ENCODE data around the gene OSBPL1A.

Gene OSBPL1A

DNA sequence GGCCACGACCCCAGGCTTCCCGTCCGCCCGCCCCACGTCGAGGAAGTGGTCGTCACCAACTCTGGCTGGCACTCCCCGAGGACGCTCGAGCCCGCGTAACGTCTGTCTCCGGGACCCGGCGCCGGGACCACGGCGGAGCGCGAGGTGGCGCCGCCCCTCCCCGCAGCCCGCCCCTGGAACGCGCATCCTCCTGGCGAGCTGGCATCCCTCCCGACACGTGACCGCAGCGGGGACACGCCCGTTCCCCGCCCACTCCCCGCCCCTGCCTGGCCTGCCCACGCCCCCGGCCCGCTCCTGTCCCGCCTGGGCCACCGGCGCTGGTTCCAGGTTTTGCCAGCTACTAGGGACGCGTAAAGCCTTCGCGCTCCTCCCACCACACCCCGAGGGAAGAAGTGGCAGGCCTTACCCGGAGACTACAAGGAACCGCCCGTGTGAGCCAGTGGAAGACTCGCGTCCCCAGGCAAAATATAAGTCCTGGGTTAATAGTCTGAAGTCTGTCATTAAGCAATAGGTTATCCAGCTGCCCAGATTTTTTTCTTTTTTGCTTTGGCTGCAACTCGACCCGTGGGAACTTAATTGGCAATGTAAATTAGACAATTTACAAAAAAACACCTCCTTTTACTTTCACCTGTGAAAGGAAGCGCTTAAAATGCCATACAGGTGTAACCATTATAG is at the start of gene OSBPL1A:
Gene OSBPL1A, minus strand, starts transcription at position 131 of the 675 bp plus-strand sequence. CDS start 20,291 bp downstream, outside the sequence.
- peak; percentile 64 to 68 for DNase-seq (ENCODE audit: low read depth in 2 of 2, low spot score in 1 of 2)

DNA sequence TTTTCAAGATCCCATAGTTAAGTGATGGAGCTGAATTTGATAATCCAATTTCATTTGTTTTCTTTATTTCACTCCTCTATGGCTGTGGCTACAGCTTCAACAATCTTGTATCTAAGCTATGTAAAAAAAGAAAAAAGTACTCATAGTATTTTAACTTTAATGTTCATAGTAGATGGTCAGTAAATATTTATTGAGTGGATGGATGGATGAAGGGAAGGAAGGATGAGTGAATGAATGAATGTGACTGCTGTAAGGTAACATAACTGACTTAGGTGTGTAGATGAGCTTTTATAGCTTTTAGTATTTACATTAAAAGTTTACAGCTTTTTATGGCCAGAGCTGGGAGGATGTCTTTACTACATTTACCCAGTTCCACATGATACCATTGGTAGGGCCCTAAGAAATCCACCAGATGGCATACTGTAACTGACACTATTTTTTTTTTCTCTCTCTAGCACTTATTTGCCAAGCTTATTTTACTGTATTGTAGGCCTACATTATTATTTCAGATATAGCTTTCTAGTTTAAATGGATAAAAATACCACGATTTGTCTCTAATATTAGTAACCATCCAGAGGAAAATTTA is 49.4 kb upstream of the OSBPL1A start:
- no peak for DNase-seq (ENCODE audit: low read depth in 2 of 2, low spot score in 1 of 2)

DNA sequence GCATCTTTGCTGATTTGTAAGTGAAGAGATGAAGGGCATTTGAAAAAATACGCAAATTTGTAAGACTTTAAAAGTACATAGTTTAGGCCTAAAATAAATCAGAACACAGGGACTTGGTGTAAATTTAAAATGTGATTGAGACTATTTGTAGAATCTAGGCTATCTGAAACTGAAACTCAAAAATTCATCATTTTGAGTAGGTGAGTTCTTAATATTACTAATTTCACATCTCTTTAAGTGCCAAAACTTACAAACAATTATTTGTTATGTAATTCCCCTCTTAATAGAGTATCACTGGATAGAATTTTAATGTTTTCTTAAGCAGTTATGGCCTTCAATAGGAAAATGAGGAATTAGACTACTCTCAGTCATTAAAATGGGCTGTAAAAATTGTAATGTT is 48.8 kb upstream of the OSBPL1A start:
- no peak for DNase-seq (ENCODE audit: low read depth in 2 of 2, low spot score in 1 of 2)

DNA sequence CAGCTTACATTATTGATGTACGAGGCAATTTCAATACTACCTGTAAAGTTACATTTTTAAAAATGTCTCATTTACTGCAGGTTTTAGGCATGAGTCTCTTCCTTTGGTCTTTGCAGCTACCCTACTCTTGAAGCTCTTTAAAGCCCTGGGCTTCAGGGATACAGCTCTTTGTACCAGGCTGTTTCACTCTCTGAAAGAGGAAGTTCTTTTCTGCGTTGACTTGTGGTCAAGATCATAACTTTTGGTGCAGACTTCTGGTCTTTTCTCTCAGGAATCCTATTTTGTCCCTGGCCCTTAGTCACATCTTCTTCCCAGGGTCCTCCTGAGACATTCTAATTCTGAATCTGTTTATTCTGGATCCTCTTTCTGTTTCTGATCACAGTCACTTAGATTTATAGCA is 46.2 kb upstream of the OSBPL1A start:
- no peak for DNase-seq (ENCODE audit: low read depth in 2 of 2, low spot score in 1 of 2)

DNA sequence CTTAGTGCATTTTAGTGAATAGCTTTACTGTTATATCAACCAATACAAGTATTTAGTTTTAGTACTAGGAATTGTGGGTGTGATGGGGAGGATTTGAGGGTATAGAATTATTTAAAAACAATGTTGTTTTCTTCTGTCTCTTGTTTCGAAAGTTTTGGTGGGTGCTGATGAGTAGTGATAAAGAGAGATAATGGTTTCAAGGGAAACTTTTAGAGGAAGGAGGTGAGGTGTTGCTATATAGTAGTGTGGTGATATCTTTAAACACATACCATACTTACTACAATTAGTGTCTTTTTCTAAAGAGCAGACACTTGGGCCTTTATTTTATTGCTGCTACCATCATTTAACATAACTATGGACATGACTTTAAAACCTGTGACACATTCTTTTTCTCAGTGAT is 39.3 kb upstream of the OSBPL1A start:
- DNase-seq (ENCODE audit: low read depth in 2 of 2, low spot score in 1 of 2) = no peak

DNA sequence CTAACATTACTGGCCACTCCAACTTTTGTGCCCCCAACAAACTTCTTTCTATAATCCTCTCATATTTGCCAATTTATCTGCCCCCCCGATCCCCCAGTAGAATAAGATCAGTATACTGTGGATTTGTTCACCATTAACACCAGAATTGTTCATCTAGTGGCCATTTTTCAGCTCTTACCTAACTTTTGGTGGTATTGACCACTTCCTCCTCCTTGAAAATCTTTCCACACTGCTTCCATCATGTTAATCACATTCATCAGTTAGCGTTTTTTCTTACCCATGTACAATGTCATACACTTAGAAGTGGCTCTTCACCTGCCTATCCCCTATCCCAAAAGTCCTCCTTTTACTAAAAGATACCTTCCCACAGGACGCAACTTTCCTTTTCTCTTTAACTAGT is 35.0 kb upstream of the OSBPL1A start:
- no peak for DNase-seq (ENCODE audit: low read depth in 2 of 2, low spot score in 1 of 2)

DNA sequence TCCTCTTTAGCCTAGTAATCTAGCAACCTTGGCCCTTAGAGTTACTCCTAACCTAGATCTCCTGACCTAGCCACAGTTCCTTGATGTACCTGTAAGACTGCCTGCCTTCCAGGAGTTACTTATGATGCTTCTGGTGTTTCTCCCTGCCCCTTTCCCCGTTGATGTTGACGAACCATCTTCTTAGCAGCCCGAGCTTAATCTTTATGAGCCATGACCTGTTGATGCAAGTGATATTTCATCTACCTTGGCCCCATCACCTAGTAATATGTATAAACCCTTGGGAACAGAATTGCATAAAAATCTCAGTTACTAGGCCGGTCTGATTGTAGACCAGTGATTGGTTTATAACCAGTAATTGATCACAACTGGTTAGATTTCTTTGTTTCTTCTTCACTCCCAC is 31.6 kb upstream of the OSBPL1A start:
- DNase-seq (ENCODE audit: low read depth in 2 of 2, low spot score in 1 of 2) = no peak

DNA sequence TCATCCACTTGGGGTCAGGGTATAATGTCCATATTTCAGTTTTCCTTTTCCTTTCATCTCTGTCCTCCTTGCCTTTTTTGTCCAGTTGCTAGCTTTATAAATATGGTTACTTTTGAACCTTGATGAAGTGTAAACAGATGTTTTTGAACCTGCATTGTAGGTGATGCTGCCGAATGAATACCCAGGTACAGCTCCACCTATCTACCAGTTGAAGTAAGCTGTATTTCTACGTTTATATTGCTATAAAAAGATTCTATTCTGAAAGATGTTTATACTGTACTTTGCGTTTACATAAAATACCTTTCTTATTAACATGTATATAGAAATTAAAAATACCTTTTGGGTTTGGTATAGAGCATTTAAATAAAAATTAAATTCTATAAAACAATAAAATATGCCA is 31.1 kb upstream of the OSBPL1A start:
- DNase-seq (ENCODE audit: low read depth in 2 of 2, low spot score in 1 of 2) = no peak

DNA sequence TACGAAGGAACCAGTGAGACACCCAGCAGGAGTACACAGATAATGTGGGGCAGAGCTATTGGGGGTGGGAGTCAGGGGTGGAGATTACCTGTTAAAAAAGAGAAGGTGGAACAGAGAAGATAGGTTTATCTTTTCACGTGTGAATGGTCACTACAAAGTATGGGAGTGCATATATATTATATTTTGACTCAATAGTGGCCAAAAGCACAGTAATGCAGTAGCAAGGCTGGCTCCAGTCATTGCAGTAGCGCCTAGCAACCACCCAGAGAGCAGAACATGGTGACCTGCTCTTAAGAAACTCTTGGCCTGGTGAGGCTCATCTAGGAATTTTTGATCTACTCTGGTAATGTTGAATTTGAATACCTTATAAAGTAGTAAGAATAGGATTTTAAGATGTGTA is 29.9 kb upstream of the OSBPL1A start:
- no peak for DNase-seq (ENCODE audit: low read depth in 2 of 2, low spot score in 1 of 2)

DNA sequence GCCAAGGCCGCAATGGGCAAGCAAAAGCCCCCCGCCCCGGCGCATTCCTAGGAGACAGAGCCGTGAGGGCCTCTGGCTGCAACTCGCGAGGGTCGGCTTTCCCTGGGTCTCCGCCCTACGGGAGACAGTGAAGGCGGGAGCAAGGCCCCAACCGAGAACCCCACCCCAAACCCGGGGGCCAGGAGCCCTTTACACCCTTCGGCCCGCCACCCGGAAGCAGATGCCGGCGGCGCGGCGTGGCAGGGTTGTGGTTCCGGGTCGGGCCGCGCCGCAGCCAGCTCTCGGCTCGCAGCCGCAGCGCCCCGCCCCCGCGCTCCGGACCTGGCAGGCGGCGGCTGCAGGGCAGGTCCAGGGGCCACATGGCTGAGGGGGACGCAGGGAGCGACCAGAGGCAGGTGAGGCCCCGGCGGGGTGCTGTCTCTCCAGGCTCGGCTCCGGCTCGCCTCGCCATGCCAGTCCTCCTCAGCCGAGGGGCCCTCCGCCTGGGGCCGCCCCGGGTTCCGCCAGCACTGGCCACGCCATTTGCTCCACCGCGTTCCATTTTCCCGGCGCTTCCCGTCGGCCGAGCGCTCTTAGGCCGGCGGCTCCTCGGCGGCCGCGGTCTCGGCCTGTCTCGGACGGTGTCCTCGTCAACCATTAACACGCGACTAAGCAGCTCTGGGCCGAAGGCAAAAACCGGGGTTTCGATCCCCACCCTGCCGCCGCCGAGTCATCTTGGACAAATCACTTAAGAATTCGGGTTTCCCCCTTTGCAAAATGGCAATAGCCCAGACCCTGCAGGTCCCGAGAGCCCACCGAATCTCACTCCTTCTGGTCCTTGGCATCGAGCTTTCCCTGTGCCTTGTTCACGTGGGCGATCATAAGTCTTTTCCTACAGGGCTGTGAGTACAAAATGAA is 29.0 kb upstream of the OSBPL1A start, which contains the start of gene IMPACT:
Gene IMPACT, plus strand, starts transcription at position 273 of the 897 bp plus-strand sequence. Its CDS starts 87 bp downstream, at position 360.
- peak; percentile 47 to 56 for DNase-seq (ENCODE audit: low read depth in 2 of 2, low spot score in 1 of 2)

DNA sequence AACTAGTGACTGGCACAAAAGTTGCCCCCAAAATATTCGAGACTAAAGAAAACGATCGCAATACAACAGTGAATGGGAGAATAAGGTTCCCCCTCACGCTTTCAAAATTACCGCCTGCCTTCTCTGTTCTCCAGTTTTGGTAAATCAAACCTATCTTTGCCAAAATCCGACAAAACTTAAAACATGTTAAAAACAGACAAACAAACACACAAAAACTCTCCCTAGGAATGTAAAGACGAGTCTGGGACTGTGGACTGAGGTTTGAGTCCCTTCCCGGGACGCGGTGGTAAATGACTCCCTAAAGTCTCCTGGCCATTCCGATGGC is 28.4 kb upstream of the OSBPL1A start:
- DNase-seq (ENCODE audit: low read depth in 2 of 2, low spot score in 1 of 2) = no peak

DNA sequence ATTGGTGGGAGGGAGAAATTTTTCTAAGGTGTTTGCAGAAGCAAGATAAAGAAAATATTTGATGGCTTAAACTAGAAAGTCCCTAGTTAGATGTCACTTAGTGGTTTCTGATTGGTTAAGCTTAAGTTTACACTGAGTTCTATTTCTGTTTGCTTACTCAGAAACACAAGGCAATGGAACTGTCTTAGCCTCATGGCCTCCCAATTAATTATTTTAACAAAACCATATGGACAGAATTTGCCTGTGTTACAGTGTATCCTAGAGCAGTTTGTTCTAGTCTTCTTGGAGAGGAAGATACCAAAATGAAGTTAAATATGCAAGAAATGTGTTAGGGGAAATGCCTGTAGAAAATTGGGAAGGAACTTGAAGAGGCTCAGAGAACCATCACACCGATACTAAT is 24.2 kb upstream of the OSBPL1A start:
- no peak for DNase-seq (ENCODE audit: low read depth in 2 of 2, low spot score in 1 of 2)

DNA sequence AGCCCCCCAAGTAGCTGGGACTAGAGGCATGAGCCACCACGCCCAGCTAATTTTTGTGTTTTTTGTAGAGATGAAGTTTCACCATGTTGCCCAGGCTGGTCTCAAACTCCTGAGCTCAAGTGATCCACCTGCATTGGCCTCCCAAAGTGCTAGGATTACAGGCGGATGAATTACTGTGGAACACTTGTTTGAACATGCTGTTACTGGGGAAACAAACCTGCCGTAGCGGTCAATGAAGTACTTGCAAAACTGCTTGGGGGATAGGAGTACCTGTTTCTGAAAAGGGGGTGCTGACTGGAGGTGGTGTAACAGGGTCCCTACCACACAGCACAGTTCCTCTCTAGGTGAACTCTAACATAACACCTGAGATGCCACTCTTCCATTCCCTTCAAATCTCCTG is 22.9 kb upstream of the OSBPL1A start:
- DNase-seq (ENCODE audit: low read depth in 2 of 2, low spot score in 1 of 2) = no peak

DNA sequence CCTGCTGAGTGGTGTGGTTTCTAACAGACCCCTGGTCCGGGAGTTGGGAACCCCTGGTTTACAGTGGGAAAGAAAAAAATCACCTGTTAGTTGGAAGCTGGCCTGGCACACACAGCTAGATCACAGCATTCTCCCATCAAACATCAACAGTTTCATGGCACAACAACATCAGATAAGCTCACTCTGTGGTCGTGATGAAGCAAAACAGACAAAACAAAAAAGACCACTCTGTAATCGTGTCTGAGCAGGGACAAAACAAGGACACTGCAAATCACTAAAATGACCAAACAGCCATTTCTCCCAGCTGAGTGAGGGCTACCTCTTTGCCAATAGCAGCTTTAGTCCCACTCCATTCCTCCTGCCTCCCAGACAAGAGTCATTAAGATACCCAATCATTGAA is 19.9 kb upstream of the OSBPL1A start:
- no peak for DNase-seq (ENCODE audit: low read depth in 2 of 2, low spot score in 1 of 2)

DNA sequence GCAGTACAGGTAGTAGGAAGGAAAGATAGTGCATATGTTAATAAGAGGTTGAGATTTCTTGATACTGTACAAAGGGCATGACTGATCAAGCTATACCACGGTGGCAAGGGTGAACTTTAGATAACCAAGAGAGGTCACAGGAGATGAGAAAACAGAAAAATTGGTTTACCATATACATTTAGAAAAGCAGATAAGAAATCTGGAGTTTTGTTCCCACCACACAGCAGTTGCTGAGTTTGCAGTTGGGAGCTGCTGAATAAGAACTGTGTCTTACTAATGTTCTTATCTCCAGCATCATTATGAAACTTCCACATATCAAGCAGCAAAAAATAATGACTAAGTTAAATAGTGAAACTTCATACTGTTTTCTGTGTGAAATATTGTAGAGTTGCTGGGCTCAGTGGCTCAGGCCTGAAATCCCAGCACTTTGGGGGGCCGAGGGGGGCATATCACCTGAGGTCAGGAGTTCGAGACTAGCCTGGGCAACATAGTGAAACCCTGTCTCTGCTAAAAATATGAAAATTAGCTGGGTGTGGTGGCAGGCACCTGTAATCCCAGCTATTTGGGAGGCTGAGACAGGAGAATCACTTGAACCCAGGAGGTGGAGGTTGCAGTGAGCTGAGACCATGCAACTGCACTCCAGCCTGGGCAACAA is 16.9 kb upstream of the OSBPL1A start:
- DNase-seq (ENCODE audit: low read depth in 2 of 2, low spot score in 1 of 2) = no peak

DNA sequence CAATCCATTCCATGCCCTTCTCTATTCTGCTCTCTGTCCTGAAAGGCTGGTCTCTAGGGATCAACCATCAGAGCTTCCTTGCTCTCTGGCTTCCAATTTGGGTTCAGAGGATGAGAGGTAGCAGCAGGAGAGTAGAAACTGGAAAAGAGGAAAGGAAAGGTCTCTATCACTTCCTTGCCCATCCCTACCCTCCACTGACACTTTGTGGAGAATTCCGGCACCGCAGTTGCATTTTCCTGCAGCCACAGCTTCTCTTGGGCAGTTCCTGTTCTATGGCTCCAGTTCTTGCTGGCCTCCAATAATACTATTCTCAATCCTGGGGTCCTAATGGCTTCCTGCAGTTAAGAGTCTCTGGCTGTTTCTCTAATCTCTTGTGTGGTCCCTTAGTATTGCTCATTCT is 15.5 kb upstream of the OSBPL1A start:
- no peak for DNase-seq (ENCODE audit: low read depth in 2 of 2, low spot score in 1 of 2)

DNA sequence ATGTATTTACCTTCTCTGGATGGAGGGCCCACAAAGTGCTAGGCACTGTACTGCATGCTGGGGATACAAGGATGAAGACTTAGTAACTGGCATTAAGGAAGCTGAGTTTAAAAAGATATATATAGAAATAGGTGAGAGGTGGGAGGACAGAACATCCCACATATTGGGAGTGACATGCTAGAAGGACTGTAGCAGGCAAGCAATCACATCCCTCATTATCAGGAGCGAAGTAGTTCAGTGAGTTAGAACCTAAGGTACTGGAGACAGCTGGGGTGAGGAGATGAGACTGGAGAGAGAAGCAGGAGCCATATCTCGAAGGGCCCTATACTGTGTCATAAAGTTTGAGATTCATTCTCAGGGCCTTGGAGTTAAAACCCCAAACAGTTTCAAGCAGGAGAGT is 10.9 kb upstream of the OSBPL1A start:
- no peak for DNase-seq (ENCODE audit: low read depth in 2 of 2, low spot score in 1 of 2)

DNA sequence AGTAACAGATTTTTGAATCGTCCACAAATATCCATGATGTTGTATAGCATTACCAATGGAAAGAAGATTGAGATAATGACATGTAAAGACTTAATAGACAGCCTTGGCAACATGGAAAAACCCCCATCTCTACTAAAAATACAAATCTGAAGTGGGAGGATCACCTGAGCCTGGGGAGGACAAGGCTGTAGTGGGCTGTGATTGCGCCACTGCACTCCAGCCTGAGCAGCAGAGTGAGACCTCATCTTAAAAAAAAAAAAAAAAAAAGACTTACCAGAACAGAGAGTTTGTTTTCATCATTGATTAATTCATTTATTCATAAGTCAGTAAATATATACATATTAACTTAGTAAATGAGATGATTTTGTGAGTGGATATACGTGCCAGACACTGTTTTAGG is 7.0 kb upstream of the OSBPL1A start:
- no peak for DNase-seq (ENCODE audit: low read depth in 2 of 2, low spot score in 1 of 2)

DNA sequence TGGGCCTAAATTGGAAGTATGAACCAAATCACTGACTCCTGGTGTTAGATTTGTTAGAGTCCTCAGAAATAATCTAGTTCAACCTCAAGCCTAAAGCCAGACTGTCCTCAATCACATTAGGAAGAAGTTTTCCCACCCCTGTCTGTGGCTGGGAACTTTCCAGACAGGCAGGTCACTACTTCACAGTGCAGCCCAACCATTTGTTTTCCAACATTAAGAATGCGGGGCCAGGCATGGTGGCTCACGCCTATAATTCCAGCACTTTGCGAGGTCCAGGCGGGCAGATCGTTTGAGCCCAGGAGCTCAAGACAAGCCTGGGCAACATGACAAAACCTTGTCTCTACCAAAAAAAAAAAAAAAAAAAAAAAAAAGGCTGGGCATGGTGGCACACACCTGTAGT is 5.5 kb upstream of the OSBPL1A start:
- no peak for DNase-seq (ENCODE audit: low read depth in 2 of 2, low spot score in 1 of 2)

DNA sequence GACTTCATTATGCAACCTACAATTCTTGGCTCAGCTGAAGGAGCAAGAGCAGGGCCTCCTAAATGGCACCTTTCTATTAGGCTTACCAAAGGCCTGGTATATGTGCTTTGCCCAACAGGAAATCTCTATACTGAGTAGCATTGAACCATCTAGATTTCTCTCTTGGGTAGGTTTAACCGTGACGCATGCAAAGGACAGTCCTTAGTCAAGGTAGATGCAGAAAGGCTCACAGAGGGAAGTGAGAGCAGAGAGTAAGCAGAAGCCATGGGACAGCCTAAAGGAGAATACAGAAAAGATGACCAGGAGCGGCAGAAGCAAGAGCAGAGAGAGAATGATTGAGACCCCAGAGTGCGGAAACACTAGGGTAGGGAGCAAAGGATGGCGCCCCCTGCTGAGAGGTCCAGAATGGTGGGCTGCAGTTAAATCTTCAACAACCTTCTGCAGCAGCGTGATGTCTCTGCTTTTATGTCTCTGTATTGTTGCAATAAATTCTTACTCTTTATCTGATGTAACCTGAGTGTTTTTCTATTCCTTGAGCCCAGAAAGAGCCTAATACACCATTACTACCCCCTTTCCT is 4.7 kb upstream of the OSBPL1A start:
- no peak for DNase-seq (ENCODE audit: low read depth in 2 of 2, low spot score in 1 of 2)

DNA sequence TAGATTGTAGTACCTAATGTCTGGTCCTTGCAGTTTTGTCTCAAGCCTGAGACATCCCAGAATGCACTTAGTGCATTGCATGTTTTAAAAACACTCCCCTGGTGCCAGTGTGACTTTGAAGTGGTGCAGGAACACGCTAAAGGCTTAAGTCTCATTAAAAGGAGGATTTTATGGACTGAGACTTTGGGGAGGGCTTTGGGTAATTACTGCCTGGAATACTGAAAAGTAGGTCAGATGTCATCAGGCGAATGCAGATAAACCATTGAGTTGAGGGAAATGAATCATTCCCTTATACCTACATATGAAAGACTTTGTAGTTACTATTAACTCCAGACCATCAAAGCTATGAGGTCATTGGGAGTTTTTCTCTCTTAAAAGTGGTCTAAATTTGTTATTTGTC is 3.0 kb upstream of the OSBPL1A start:
- DNase-seq (ENCODE audit: low read depth in 2 of 2, low spot score in 1 of 2) = no peak

All from stimulated activated CD8-positive, alpha-beta memory T cell treated with anti-CD3 and anti-CD28 coated beads, Interleukin-4, amount 100 ng/mL, for 4 hours (primary cell).